GM19025 (cell line): ENCODE results near the gene TRIM71.
"Not testable (repeated sequence)": the region's sequence is repeated elsewhere in the genome, so short reads cannot be mapped to it uniquely, and the experiment has no call there.

Experiments used
- ATAC-seq: cut with Tn5 transposase; IDR thresholded peaks from one replicate; pipeline ENCODE4 v1.9.1; 2021; ENCODE audit warnings: mild to moderate bottlenecking, low read depth, moderate library complexity; ENCODE audit not compliant: unreplicated experiment

Gene TRIM71

GRCh38 chr3:32819551-32820348 lies 2.0 kb downstream of the TRIM71 start:
- no peak for ATAC-seq

- no peak for ATAC-seq
Measured at GRCh38 chr3:32820430-32820829, 2.6 kb downstream of the TRIM71 start.

GRCh38 chr3:32820971-32821685 lies 3.3 kb downstream of the TRIM71 start:
- no peak for ATAC-seq

- no peak for ATAC-seq
Measured at GRCh38 chr3:32821686-32822296, 4.0 kb downstream of the TRIM71 start.

GRCh38 chr3:32822609-32823498 lies 5.1 kb downstream of the TRIM71 start:
- ATAC-seq = no peak

- ATAC-seq = not testable (repeated sequence)
Measured at GRCh38 chr3:32823641-32824184, 5.9 kb downstream of the TRIM71 start.

GRCh38 chr3:32825601-32826375 lies 8.0 kb downstream of the TRIM71 start:
- ATAC-seq = no peak

- no peak for ATAC-seq
Measured at GRCh38 chr3:32831062-32831461, 13.3 kb downstream of the TRIM71 start.

- no peak for ATAC-seq
Measured at GRCh38 chr3:32831791-32832190, 14.0 kb downstream of the TRIM71 start.

- ATAC-seq = no peak
Measured at GRCh38 chr3:32832193-32832592, 14.4 kb downstream of the TRIM71 start.

GRCh38 chr3:32835049-32835371 lies 17.2 kb downstream of the TRIM71 start:
- no peak for ATAC-seq

- ATAC-seq = no peak
Measured at GRCh38 chr3:32835961-32836360, 18.2 kb downstream of the TRIM71 start.

GRCh38 chr3:32836601-32837000 lies 18.8 kb downstream of the TRIM71 start:
- ATAC-seq = no peak

GRCh38 chr3:32837366-32837765 lies 19.6 kb downstream of the TRIM71 start:
- no peak for ATAC-seq

- ATAC-seq = no peak
Measured at GRCh38 chr3:32837789-32838188, 20.0 kb downstream of the TRIM71 start.

- no peak for ATAC-seq
Measured at GRCh38 chr3:32839714-32840085, 21.9 kb downstream of the TRIM71 start.

- no peak for ATAC-seq
Measured at GRCh38 chr3:32840086-32840841, 22.5 kb downstream of the TRIM71 start.

- no peak for ATAC-seq
Measured at GRCh38 chr3:32841341-32841740, 23.5 kb downstream of the TRIM71 start.

- ATAC-seq = no peak
Measured at GRCh38 chr3:32841867-32842470, 24.2 kb downstream of the TRIM71 start.
